Measurements from ENCODE around the gene TMEM132C.

The TMEM132C gene

DNA sequence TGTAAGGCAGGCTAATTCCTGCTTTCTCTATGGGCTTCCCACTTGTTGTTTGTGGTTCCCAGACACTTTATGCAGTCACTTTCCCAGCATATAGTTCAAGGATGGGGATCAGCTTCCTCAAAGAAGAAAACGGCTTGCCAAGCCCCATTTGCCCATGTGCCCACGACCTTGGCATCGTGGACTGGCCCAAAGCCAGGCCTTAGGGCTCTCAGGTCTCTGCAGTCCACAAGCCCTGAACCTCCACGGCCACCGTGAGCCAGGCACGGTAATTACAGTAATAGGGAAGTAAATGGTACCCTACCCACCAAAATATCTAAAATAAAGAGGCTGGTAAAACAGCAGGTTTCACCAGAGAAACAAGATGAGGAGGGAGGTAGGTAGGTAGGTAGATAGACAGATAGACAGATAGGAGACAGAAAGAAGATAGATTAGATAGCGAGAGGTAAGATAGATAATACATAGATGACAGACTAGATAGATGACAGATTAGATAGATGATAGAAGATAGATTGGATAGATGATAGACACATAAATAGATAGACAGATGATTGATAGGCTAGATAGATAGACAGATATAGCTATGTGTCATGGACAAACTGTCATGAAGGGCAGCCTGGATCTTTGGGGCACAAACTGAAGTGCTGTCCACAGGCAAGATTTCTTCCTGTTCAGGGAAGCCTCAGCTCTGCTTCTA is 393.7 kb downstream of the TMEM132C start:
- Mint-ChIP-seq H3K27ac (ENCODE audit: low read depth) (no peak overlapping the region), H3K4me1 (peaks cover 5% of the 10 kb centered on the region), H3K9me3 (no peaks in the 10 kb centered on the region), H3K36me3 (ENCODE audit: insufficient read depth) (peaks cover 1% of the 10 kb centered on the region), H3K4me3 (no peak overlapping the region), H3K27me3 (peaks cover 15% of the 10 kb centered on the region)
- no peak for DNase-seq (ENCODE audit: low spot score in 2 of 2)
- no peak for ATAC-seq (replicated peaks; ENCODE audit: extremely low read depth, poor library complexity, severe bottlenecking)

DNA sequence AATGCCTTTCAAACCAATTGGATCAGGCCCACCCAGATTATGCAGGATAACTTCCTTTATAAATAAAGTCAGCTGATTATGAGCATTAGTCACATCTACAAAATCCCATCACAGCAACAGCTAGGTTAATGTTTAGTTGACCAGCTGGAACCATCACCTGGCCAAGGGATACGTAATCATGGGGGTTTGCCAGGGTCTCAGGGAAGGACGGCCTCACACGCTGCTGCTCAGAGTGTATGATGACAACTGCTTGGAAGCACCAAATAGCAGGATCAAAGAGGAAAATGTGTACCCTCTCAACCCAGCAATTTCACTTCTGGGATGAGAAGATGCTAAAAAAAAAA is 394.2 kb downstream of the TMEM132C start:
- Mint-ChIP-seq H3K36me3 (ENCODE audit: insufficient read depth) (peaks cover 1% of the 10 kb centered on the region), H3K9me3 (no peaks in the 10 kb centered on the region), H3K4me3 (no peak overlapping the region), H3K27me3 (peaks cover 15% of the 10 kb centered on the region), H3K27ac (ENCODE audit: low read depth) (no peak overlapping the region), H3K4me1 (peaks cover 5% of the 10 kb centered on the region)
- ATAC-seq (replicated peaks; ENCODE audit: extremely low read depth, poor library complexity, severe bottlenecking) (no peak), DNase-seq (ENCODE audit: low spot score in 2 of 2) (no peak)

DNA sequence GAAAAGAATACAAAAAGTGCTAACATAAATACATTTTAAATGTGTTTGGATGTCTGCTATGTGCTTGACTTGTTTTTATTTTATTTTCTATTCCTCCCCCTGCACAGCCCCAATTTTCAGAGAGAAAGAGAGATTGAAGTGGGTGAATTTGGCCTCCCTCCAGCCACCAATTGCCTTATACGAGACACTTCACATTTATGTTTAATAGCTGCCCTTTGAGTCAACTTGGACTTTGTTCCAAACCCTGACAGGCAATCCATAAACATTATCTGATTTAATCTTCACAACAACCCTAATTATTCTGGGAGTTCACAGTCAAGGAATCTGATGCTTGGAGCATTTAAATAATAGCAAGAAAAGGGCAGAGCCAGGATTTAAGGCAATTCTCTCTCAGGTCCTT is 395.1 kb downstream of the TMEM132C start:
- ATAC-seq (replicated peaks; ENCODE audit: extremely low read depth, poor library complexity, severe bottlenecking), result no peak
- DNase-seq (ENCODE audit: low spot score in 2 of 2), result no peak
- H3K27me3 Mint-ChIP-seq, result peaks cover 11% of the 10 kb centered on the region
- H3K36me3 Mint-ChIP-seq (ENCODE audit: insufficient read depth), result no peaks in the 10 kb centered on the region
- H3K27ac Mint-ChIP-seq (ENCODE audit: low read depth), result no peak overlapping the region
- H3K9me3 Mint-ChIP-seq, result no peaks in the 10 kb centered on the region
- no peak overlapping the region for H3K4me3 Mint-ChIP-seq
- peaks cover 5% of the 10 kb centered on the region for H3K4me1 Mint-ChIP-seq

DNA sequence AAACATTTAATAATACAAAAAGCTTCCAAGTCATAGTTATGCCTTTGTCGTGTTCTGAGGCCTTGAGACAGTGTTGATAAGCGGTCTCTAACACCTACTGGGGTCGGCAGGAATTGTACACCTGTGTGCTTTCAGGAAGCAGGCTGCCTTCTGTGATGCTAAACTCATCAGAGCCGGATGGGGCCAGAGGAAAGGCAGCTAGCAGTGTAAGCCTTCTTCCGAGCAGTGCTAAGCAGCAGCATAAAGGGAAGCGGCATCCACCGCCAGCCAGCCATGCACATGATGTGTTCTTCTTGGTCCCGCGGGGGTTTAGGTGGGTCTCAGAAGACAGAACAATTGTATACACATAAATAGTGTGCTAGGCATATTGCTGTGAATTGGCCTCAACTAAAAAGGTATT is 397.5 kb downstream of the TMEM132C start:
- DNase-seq (ENCODE audit: low spot score in 2 of 2) (no peak), ATAC-seq (replicated peaks; ENCODE audit: extremely low read depth, poor library complexity, severe bottlenecking) (no peak)
- H3K4me3 Mint-ChIP-seq, result no peak overlapping the region
- H3K27me3 Mint-ChIP-seq, result peaks cover 6% of the 10 kb centered on the region
- no peak overlapping the region for H3K27ac Mint-ChIP-seq (ENCODE audit: low read depth)
- no peaks in the 10 kb centered on the region for H3K36me3 Mint-ChIP-seq (ENCODE audit: insufficient read depth)
- H3K4me1 Mint-ChIP-seq, result peaks cover 2% of the 10 kb centered on the region
- no peaks in the 10 kb centered on the region for H3K9me3 Mint-ChIP-seq

DNA sequence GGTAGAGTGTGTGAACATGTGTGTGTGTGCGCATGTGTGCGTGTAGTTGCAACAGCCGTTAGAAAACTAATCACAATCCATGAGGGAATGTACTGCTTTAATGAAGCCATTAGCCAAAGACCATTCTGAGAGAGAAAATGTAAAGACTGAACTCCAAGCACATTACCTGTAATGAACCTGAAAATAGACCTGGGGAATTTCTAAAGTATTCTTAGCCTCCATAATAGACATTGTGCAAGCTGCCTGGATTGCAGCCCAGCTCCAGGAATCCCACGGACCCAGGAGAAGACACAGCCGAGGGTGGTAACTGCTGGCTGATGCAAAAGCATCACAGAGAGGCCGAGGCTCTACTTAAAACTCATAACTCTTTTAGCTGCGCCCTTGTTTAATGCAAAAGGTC is 400.2 kb downstream of the TMEM132C start:
- H3K4me3 Mint-ChIP-seq, result no peak overlapping the region
- ATAC-seq (replicated peaks; ENCODE audit: extremely low read depth, poor library complexity, severe bottlenecking), result no peak
- no peak for DNase-seq (ENCODE audit: low spot score in 2 of 2)
- no peaks in the 10 kb centered on the region for H3K36me3 Mint-ChIP-seq (ENCODE audit: insufficient read depth)
- peaks cover 8% of the 10 kb centered on the region for H3K4me1 Mint-ChIP-seq
- no peaks in the 10 kb centered on the region for H3K27me3 Mint-ChIP-seq
- no peaks in the 10 kb centered on the region for H3K9me3 Mint-ChIP-seq
- H3K27ac Mint-ChIP-seq (ENCODE audit: low read depth), result no peak overlapping the region

DNA sequence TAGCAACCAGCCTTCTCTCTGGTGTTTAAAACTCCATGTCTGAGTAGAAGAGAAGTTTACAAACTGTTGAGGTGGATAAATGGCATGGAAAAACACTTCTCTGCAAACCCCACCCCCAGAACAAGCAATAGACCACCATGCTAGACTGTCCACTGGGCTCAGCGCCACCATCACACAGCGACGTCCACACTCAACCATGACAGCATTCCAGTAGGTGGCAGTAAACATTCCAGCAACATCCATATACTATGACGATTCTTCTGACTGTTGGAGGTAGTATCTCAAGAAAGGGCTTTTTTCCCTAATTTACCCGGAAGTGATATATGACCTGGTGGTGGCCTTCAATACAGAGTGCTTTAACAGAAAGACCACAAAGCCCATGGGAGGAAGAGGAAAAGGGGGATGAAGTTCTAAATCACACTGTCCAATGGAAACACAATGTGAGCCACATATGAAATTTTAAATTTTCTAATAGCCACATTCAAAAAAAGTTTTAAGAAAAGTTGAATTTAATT is 404.6 kb downstream of the TMEM132C start:
- no peaks in the 10 kb centered on the region for H3K36me3 Mint-ChIP-seq (ENCODE audit: insufficient read depth)
- H3K4me1 Mint-ChIP-seq, result peaks cover 14% of the 10 kb centered on the region
- H3K4me3 Mint-ChIP-seq, result no peak overlapping the region
- H3K9me3 Mint-ChIP-seq, result no peaks in the 10 kb centered on the region
- no peak for DNase-seq (ENCODE audit: low spot score in 2 of 2)
- no peaks in the 10 kb centered on the region for H3K27me3 Mint-ChIP-seq
- ATAC-seq (replicated peaks; ENCODE audit: extremely low read depth, poor library complexity, severe bottlenecking), result no peak
- no peak overlapping the region for H3K27ac Mint-ChIP-seq (ENCODE audit: low read depth)

DNA sequence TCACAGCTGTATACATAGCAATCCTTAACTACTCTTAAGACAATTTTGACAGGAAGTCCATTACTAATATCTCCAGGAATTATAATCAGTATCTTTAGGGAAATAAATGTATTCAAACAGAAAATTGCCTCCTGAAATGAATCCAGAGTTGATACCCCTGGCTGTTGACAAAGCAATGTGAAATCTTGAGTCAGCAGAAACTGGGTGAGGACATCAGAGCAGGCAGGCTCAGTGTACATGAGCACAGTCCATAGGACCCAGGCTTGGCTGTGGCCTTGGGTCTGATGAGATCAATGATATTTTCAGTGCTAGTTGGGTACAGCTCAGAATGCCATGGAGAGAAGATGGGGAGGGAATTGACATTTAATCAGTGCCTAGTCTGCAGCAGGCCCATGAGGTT is 405.5 kb downstream of the TMEM132C start:
- no peak for DNase-seq (ENCODE audit: low spot score in 2 of 2)
- peak overlapping the region; percentile 14 for H3K27ac Mint-ChIP-seq (ENCODE audit: low read depth)
- H3K27me3 Mint-ChIP-seq, result no peaks in the 10 kb centered on the region
- no peak overlapping the region for H3K4me3 Mint-ChIP-seq
- no peaks in the 10 kb centered on the region for H3K36me3 Mint-ChIP-seq (ENCODE audit: insufficient read depth)
- no peak for ATAC-seq (replicated peaks; ENCODE audit: extremely low read depth, poor library complexity, severe bottlenecking)
- H3K9me3 Mint-ChIP-seq, result no peaks in the 10 kb centered on the region
- peaks cover 14% of the 10 kb centered on the region for H3K4me1 Mint-ChIP-seq

DNA sequence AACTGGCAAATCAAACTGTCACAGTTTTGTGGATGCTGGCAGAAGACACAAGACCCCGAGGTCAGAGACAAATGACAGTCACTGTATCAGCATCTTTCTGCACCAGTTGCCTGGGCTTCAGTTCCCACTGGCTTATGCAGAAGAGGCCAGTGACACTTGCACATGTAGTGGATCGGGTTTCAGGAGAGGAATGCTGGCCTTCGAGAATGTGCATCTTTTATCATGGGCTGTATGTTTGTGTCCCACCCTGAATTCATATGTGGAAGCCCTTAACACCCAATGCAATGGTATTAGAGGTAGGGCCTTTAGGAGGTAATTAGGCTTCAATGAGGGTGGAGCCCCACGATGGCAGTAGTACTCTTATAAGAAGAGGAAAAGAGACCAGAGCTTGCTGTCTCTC is 405.9 kb downstream of the TMEM132C start:
- H3K9me3 Mint-ChIP-seq, result no peaks in the 10 kb centered on the region
- H3K4me3 Mint-ChIP-seq, result no peak overlapping the region
- ATAC-seq (replicated peaks; ENCODE audit: extremely low read depth, poor library complexity, severe bottlenecking) (no peak), DNase-seq (ENCODE audit: low spot score in 2 of 2) (no peak)
- H3K4me1 Mint-ChIP-seq, result peaks cover 14% of the 10 kb centered on the region
- no peak overlapping the region for H3K27ac Mint-ChIP-seq (ENCODE audit: low read depth)
- H3K27me3 Mint-ChIP-seq, result no peaks in the 10 kb centered on the region
- no peaks in the 10 kb centered on the region for H3K36me3 Mint-ChIP-seq (ENCODE audit: insufficient read depth)

DNA sequence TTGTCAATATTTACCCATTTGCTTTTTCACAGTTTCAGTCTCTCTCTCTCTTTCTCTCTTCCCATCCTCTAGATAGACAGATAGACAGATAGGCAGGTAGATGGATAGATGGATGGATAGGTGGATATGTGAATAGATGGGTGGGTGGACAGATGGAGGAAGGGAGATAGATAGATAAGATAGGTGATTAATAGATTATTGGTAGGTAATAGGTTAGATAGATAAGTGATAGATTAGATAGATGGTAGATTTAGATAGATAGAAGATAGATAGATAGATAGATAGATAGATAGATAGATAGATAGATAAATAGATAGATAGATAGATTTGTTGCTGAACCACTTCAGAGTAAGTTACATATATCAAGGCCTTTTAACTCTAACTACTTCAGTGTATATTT is 408.6 kb downstream of the TMEM132C start:
- Mint-ChIP-seq H3K36me3 (ENCODE audit: insufficient read depth) (no peaks in the 10 kb centered on the region), H3K4me1 (peaks cover 18% of the 10 kb centered on the region), H3K9me3 (no peaks in the 10 kb centered on the region), H3K27me3 (no peaks in the 10 kb centered on the region), H3K4me3 (no peak overlapping the region), H3K27ac (ENCODE audit: low read depth) (no peak overlapping the region)
- DNase-seq (ENCODE audit: low spot score in 2 of 2) (no peak), ATAC-seq (replicated peaks; ENCODE audit: extremely low read depth, poor library complexity, severe bottlenecking) (no peak)

DNA sequence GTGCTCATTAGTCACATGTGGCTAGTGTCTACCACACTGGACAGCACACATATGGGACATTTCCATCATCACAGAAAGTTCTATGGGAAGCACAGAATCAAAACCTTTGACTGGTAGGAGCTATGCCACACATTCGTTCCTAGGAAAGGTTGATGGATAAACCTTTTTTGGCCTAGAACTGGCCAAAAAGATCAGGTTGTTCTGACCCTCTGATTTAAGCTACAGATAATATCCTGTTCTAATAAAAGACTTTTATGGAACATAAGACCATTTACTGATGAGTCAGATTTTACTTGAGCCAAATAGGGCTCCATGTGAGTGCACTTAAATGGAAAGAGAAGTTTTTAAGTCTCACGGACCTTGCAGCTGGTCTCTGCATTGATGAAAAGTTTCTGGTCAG is 413.6 kb downstream of the TMEM132C start:
- Mint-ChIP-seq H3K9me3 (no peaks in the 10 kb centered on the region), H3K36me3 (ENCODE audit: insufficient read depth) (no peaks in the 10 kb centered on the region), H3K27me3 (no peaks in the 10 kb centered on the region), H3K27ac (ENCODE audit: low read depth) (no peak overlapping the region), H3K4me1 (peaks cover 5% of the 10 kb centered on the region), H3K4me3 (no peak overlapping the region)
- no peak for DNase-seq (ENCODE audit: low spot score in 2 of 2)
- ATAC-seq (replicated peaks; ENCODE audit: extremely low read depth, poor library complexity, severe bottlenecking), result no peak

DNA sequence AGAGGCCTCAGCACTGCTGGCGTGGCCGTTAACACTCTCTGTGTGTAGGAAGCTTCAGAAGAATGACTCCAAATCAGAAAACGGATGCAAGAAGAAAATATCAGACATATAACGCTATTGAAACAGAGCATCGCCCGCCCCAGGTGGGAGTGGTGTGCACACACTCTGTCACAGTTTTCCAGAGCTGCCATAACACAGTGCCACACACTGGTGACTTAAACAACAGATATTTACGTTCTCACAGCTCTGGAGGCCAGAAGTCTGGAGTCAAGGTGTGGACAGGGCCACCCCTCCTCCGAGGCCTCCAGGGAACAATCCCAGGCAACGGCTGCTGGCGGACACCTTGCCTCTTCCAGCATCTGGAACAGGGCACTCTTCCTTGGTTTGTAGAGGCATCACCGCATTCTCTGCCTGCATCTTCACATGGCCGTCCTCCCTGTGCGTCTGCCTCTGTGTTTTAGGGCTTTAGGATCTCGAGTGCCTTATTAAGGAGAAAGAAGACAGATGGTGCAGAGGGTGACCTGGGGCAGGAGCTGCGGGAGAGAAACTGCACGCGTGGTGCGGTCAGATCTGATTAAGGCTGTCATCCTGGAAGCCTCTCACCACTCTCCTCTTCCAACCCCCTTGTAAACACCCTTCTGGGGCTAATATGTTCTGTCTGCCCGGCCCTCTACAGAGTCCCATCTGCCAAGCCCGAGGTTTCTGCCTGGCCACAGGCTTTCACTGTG is 415.7 kb downstream of the TMEM132C start:
- no peak for DNase-seq (ENCODE audit: low spot score in 2 of 2)
- Mint-ChIP-seq H3K27me3 (no peaks in the 10 kb centered on the region), H3K4me1 (peaks cover 10% of the 10 kb centered on the region), H3K9me3 (no peaks in the 10 kb centered on the region), H3K27ac (ENCODE audit: low read depth) (no peak overlapping the region), H3K36me3 (ENCODE audit: insufficient read depth) (no peaks in the 10 kb centered on the region), H3K4me3 (no peak overlapping the region)
- ATAC-seq (replicated peaks; ENCODE audit: extremely low read depth, poor library complexity, severe bottlenecking), result no peak

DNA sequence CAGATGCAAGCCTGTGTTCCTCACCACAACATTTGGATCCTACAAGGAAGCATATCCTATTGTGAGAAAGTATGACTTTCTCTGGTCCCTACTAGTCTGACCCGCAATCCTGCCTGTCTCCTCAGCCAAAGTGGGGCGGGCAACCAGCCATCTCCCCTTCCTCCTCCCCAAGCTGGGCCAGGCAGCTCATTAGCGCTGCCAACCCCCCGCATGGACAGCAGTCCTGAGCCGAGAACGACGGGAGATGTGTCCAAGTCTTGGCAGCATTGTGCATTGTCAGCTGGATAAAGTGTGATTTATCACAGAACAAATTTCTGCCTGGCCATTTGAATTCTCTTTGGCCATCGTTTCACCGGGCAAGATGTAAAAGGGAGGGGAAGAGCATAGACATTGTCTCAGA is 417.4 kb downstream of the TMEM132C start:
- Mint-ChIP-seq H3K27ac (ENCODE audit: low read depth) (no peak overlapping the region), H3K4me3 (no peak overlapping the region), H3K27me3 (no peaks in the 10 kb centered on the region), H3K36me3 (ENCODE audit: insufficient read depth) (no peaks in the 10 kb centered on the region), H3K4me1 (peaks cover 10% of the 10 kb centered on the region), H3K9me3 (no peaks in the 10 kb centered on the region)
- DNase-seq (ENCODE audit: low spot score in 2 of 2) (no peak), ATAC-seq (replicated peaks; ENCODE audit: extremely low read depth, poor library complexity, severe bottlenecking) (no peak)

DNA sequence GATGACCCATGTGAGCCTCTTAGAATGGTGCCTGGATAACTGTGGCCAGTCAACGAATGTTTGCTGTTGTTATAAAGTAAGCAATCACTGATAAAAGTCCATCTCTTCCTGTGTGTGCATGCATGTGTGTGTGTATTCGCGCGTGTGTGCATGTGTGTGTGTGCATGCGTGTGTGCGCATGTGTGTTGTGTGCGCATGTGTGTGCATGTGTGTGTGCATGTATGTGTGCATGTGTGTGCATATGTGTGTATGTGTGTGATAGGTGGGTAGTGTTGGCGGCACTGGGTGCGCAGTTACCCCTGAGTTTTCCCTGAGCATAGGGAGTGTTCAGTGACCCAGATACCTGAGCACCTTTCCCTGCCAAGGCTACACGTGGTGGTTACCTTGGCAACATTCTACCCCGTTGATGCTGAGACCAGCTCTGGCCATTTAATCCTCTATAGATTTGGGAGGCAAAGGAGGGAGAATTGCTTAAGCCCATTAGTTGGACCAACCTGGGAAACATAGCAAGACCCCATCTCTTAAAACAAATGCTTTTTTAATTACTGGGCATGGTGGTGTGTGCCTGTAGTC is 419.0 kb downstream of the TMEM132C start:
- peaks cover 5% of the 10 kb centered on the region for H3K4me1 Mint-ChIP-seq
- DNase-seq (ENCODE audit: low spot score in 2 of 2) (no peak), ATAC-seq (replicated peaks; ENCODE audit: extremely low read depth, poor library complexity, severe bottlenecking) (no peak)
- H3K27ac Mint-ChIP-seq (ENCODE audit: low read depth), result no peak overlapping the region
- no peaks in the 10 kb centered on the region for H3K36me3 Mint-ChIP-seq (ENCODE audit: insufficient read depth)
- H3K27me3 Mint-ChIP-seq, result no peaks in the 10 kb centered on the region
- H3K4me3 Mint-ChIP-seq, result no peak overlapping the region
- no peaks in the 10 kb centered on the region for H3K9me3 Mint-ChIP-seq

Measured in central memory CD8-positive, alpha-beta T cell (primary cell).